Fibroblast of upper back skin (primary cell): Measurements from ENCODE around the gene NEIL1.
"Not testable (repeated sequence)": the region's sequence is repeated elsewhere in the genome, so short reads cannot be mapped to it uniquely, and the experiment has no call there.

Source experiments
- DNase-seq: peaks from one replicate; pipeline ENCODE4 v3.0.0-alpha.2; 2013

NEIL1 gene

GRCh38 chr15:75346796-75347221 lies at the start of gene NEIL1:
NEIL1 (plus strand) TSS chr15:75347039; CDS start chr15:75348906, 1,867 bp downstream.
- no peak for DNase-seq

GRCh38 chr15:75298541-75299310 lies 48.1 kb upstream of the NEIL1 start:
- not testable (repeated sequence) for DNase-seq

- not testable (repeated sequence) for DNase-seq
Observed at GRCh38 chr15:75299311-75299688, 47.5 kb upstream of the NEIL1 start.

GRCh38 chr15:75300026-75300425 lies 46.8 kb upstream of the NEIL1 start:
- DNase-seq = not testable (repeated sequence)

GRCh38 chr15:75302318-75302717 lies 44.5 kb upstream of the NEIL1 start:
- DNase-seq = no peak

GRCh38 chr15:75302753-75303152 lies 44.1 kb upstream of the NEIL1 start:
- DNase-seq = not testable (repeated sequence)

- no peak for DNase-seq
Observed at GRCh38 chr15:75306188-75306587, 40.7 kb upstream of the NEIL1 start.

- peak; percentile 7 for DNase-seq
Observed at GRCh38 chr15:75307778-75308390, 39.0 kb upstream of the NEIL1 start.

GRCh38 chr15:75309711-75310110 lies 37.1 kb upstream of the NEIL1 start:
- DNase-seq = no peak

GRCh38 chr15:75312548-75312947 lies 34.3 kb upstream of the NEIL1 start:
- not testable (repeated sequence) for DNase-seq

- DNase-seq = no peak
Observed at GRCh38 chr15:75313116-75313845, 33.6 kb upstream of the NEIL1 start.

GRCh38 chr15:75314552-75315290 lies 32.1 kb upstream of the NEIL1 start:
- no peak for DNase-seq

- not testable (repeated sequence) for DNase-seq
Observed at GRCh38 chr15:75319231-75319897, 27.5 kb upstream of the NEIL1 start.

GRCh38 chr15:75321711-75322110 lies 25.1 kb upstream of the NEIL1 start:
- DNase-seq = no peak

- no peak for DNase-seq
Observed at GRCh38 chr15:75325922-75326321, 20.9 kb upstream of the NEIL1 start.

- DNase-seq = no peak
Observed at GRCh38 chr15:75327005-75327404, 19.8 kb upstream of the NEIL1 start.

- DNase-seq = no peak
Observed at GRCh38 chr15:75327491-75327890, 19.3 kb upstream of the NEIL1 start.

GRCh38 chr15:75328493-75329314 lies 18.1 kb upstream of the NEIL1 start:
- DNase-seq = no peak

- DNase-seq = no peak
Observed at GRCh38 chr15:75329571-75329970, 17.3 kb upstream of the NEIL1 start.

GRCh38 chr15:75332093-75332492 lies 14.7 kb upstream of the NEIL1 start:
- DNase-seq = not testable (repeated sequence)

- DNase-seq = not testable (repeated sequence)
Observed at GRCh38 chr15:75333654-75334419, 13.0 kb upstream of the NEIL1 start.
